HG03442 (cell line): ENCODE results near the gene CHRNG.
"Not testable (repeated sequence)": the region's sequence is repeated elsewhere in the genome, so short reads cannot be mapped to it uniquely, and the experiment has no call there.

ENCODE experiments used
- ATAC-seq: cut with Tn5 transposase; IDR thresholded peaks from one replicate; pipeline ENCODE4 v1.9.1; 2021; ENCODE audit warnings: mild to moderate bottlenecking, moderate library complexity; ENCODE audit not compliant: unreplicated experiment

Gene CHRNG

GRCh38 chr2:232526372-232526941, 13.0 kb upstream of the CHRNG start:
- ATAC-seq = no peak

GRCh38 chr2:232527905-232528470, 11.5 kb upstream of the CHRNG start:
- no peak for ATAC-seq

GRCh38 chr2:232528746-232529460, 10.6 kb upstream of the CHRNG start:
- no peak for ATAC-seq

- no peak for ATAC-seq
These were observed 9.5 kb upstream of the CHRNG start for GRCh38 chr2:232529806-232530547.

GRCh38 chr2:232530626-232531260, 8.7 kb upstream of the CHRNG start:
- ATAC-seq = no peak

GRCh38 chr2:232532419-232532818, 7.1 kb upstream of the CHRNG start:
- ATAC-seq = no peak

GRCh38 chr2:232532821-232533220, 6.7 kb upstream of the CHRNG start:
- ATAC-seq = not testable (repeated sequence)

- no peak for ATAC-seq
These were observed 5.4 kb upstream of the CHRNG start for GRCh38 chr2:232533944-232534710.

GRCh38 chr2:232534940-232535651, 4.4 kb upstream of the CHRNG start:
- ATAC-seq = no peak

- no peak for ATAC-seq
These were observed 3.5 kb upstream of the CHRNG start for GRCh38 chr2:232535761-232536530.

GRCh38 chr2:232537079-232537478, 2.4 kb upstream of the CHRNG start:
- no peak for ATAC-seq

GRCh38 chr2:232537499-232537898, 2.0 kb upstream of the CHRNG start:
- no peak for ATAC-seq

GRCh38 chr2:232538671-232539070, 821 bp upstream of the CHRNG start:
- ATAC-seq = no peak

GRCh38 chr2:232540441-232541041, 1.0 kb downstream of the CHRNG start:
- ATAC-seq = no peak

GRCh38 chr2:232541195-232541960, 1.9 kb downstream of the CHRNG start:
- ATAC-seq = no peak

- no peak for ATAC-seq
These were observed 2.6 kb downstream of the CHRNG start for GRCh38 chr2:232541961-232542714.
